Urinary bladder (tissue), 4 donors: ENCODE data around the gene HCST. TPM values are rescaled to one million over a fixed set of nuclear protein-coding genes. Genes with fewer than 3 reads are reported as not detected.
A peak's percentile ranks its signal among the peaks of the same experiment; 100 is the strongest.

Experiments
- DNase-seq: peaks from one replicate; pipeline ENCODE4 v3.0.0-alpha.2; 2015; ENCODE audit errors: extremely low spot score
- H3K27ac ChIP-seq: one replicate; pipeline ENCODE4 v1.5.1; 2013; ENCODE audit warnings: low read depth, mild to moderate bottlenecking, moderate library complexity
- H3K36me3 ChIP-seq: one replicate; pipeline ENCODE4 v1.6.1; 2013; ENCODE audit warnings: mild to moderate bottlenecking, moderate library complexity; ENCODE audit not compliant: insufficient read depth
- H3K4me1 ChIP-seq: one replicate; pipeline ENCODE4 v1.6.1; 2013; ENCODE audit warnings: mild to moderate bottlenecking, moderate library complexity; ENCODE audit not compliant: insufficient read depth
- H3K4me3 ChIP-seq: one replicate; pipeline ENCODE4 v1.5.1; 2013; ENCODE audit warnings: low read depth, low read length
- WGBS: extraction: QIAGEN DNeasy Blood & Tissue Kit; methylation state at CpG from one replicate; pipeline ENCODE4 v1.1.7; 2013; 5-methylcytosine and 5-hydroxymethylcytosine counted together
- polyA plus RNA-seq: library from polyadenylated mRNA; stranded (reverse); fragments of 200-250 nt; gene quantifications from one replicate; pipeline ENCODE4 v1.2.3, GENCODE V29; 2013
- total RNA-seq: library from RNA; depleted of rRNA; stranded (reverse); fragments of >200 nt; gene quantifications from one replicate; pipeline ENCODE4 v1.2.3, GENCODE V29; 2014
- donor health status: healthy with polysubstance abuse.
- donor health status: healthy.

The HCST gene
- total and polyA plus RNA-seq, 2 donors, result 6.7 to 17.3 TPM

GRCh38 chr19:35925501-35925900 is 23.2 kb downstream of the HCST start:
- no peak for DNase-seq
- Histone ChIP-seq H3K27ac (no peak overlapping the region), H3K36me3 (no peaks in the 10 kb centered on the region), H3K4me1 (no peaks in the 10 kb centered on the region), H3K4me3 (no peak overlapping the region)
- WGBS, result 89% methylated on average over 3 of the region's 3 CpGs

- H3K4me1 ChIP-seq, result no peaks in the 10 kb centered on the region
- WGBS, result 79% methylated on average over 5 of the region's 5 CpGs
- H3K36me3 ChIP-seq, result no peaks in the 10 kb centered on the region
These were observed 26.2 kb downstream of the HCST start for GRCh38 chr19:35928507-35928906.

GRCh38 chr19:35929876-35930275 is 27.5 kb downstream of the HCST start:
- 70% methylated on average over 2 of the region's 2 CpGs for WGBS
- H3K4me1 ChIP-seq, result no peaks in the 10 kb centered on the region
- no peak overlapping the region for H3K4me3 ChIP-seq
- no peaks in the 10 kb centered on the region for H3K36me3 ChIP-seq
- no peak for DNase-seq
- no peak overlapping the region for H3K27ac ChIP-seq

More at GRCh38 chr19:35928507-35928906, 26.2 kb downstream of the HCST start:
- DNase-seq, result no peak
- Histone ChIP-seq H3K4me3 (no peak overlapping the region), H3K27ac (no peak overlapping the region)

GRCh38 chr19:35931161-35931873 is 29.0 kb downstream of the HCST start:
- Histone ChIP-seq H3K36me3 (no peaks in the 10 kb centered on the region), H3K27ac (peak overlapping the region; percentile 33), H3K4me3 (no peak overlapping the region), H3K4me1 (no peaks in the 10 kb centered on the region)
- DNase-seq, result peak; percentile 96
- WGBS, result under 1% methylated on average over 47 of the region's 47 CpGs

GRCh38 chr19:35931874-35932202 is 29.5 kb downstream of the HCST start:
- Histone ChIP-seq H3K4me1 (no peaks in the 10 kb centered on the region), H3K4me3 (no peak overlapping the region), H3K36me3 (no peaks in the 10 kb centered on the region), H3K27ac (no peak overlapping the region)
- DNase-seq, result no peak
- WGBS, result 4% methylated on average over 9 of the region's 9 CpGs

DNA sequence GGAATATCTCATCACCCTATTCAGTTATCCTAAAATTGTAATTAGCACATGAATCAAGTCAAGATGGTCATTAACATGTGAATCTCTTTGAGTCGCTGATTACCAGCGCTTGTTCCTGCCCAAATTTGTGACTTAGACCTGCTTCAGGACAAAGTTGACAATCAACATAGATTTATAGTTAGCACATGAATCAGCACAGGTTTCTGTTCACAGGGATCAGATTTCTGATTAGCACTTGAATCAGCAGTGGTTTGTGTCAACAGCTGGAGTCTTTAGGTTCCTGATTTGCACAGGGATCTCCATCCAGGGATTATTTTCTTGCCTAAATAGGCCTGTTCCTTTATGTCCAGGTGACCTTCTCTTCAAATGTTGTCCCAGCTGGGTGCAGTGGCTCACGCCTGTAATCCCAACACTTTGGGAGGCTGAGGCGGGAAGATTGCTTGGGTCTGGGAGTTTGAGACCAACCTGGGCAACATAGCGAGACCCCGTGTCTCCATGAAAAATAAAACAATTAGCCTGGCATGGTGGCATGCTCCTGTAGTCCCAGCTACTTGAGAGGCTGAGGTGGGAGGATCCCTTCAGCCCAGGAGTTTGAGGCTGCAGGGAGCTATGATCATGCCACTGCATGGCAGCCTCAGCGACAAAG is 30.1 kb downstream of the HCST start:
- no peak overlapping the region for H3K4me3 ChIP-seq
- no peaks in the 10 kb centered on the region for H3K36me3 ChIP-seq
- WGBS, result 49% methylated on average over 7 of the region's 7 CpGs
- no peaks in the 10 kb centered on the region for H3K4me1 ChIP-seq
- H3K27ac ChIP-seq, result no peak overlapping the region
- DNase-seq, result no peak

DNA sequence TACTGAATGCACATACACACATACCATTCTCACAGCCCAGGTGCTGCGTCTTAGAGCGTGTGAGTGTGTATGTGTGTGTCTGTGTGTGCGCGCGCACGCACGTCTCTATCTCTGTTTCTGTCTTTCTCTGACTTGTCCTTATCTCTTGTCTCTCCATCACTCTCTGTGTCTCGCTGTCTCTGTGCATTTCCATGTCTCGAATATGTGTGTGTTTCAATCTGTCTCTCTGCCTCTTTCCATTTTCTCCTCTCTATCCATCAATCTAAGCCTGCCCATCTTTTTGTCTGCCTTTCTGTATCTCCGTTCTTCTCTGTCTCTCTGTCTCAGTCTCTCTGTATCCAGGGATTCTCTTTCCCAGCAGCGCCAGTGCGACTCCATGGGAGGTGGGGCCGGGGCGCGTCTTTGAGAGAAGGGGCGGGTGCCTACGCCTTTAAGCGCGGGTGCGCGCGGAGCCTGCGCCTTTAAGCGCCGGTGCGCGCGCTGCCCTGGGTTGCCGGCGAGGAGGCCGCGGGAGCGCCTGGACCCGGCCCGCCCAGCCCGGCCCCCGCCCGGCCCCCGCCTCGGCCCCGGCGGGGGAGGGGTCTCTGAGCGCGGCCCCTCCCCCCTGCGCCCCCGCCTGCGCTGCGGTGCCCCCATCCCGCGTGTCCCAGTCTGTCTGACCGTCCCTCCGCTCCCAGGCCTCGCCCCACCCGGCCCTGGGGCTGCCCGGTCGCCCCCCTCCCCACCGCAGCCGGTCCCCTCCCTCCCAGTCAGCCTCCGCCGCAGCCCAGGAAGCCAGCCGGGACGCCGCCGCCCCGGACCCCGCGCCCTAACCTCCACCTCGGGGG is 33.8 kb downstream of the HCST start, which contains the start of gene LRFN3:
Gene LRFN3 (plus strand): TSS at position 464 of the 827 bp plus-strand sequence. CDS start 3,052 bp downstream, outside the sequence.
- H3K4me1 ChIP-seq, result no peaks in the 10 kb centered on the region
- H3K27ac ChIP-seq, result peak within 1 kb of the TSS; percentile 77
- peak within 1 kb of the TSS; percentile 92 for H3K4me3 ChIP-seq
- DNase-seq, result peak; percentile 32
- H3K36me3 ChIP-seq, result peaks cover 2% of the 10 kb centered on the region
- 2% methylated on average over 67 of the region's 68 CpGs for WGBS

GRCh38 chr19:35936738-35937268 is 34.5 kb downstream of the HCST start:
- WGBS, result 23% methylated on average over 11 of the region's 11 CpGs
- H3K27ac ChIP-seq, result peak overlapping the region; percentile 77
- DNase-seq, result no peak
- H3K36me3 ChIP-seq, result peaks cover 2% of the 10 kb centered on the region
- H3K4me3 ChIP-seq, result peak overlapping the region; percentile 92
- H3K4me1 ChIP-seq, result no peaks in the 10 kb centered on the region

DNA sequence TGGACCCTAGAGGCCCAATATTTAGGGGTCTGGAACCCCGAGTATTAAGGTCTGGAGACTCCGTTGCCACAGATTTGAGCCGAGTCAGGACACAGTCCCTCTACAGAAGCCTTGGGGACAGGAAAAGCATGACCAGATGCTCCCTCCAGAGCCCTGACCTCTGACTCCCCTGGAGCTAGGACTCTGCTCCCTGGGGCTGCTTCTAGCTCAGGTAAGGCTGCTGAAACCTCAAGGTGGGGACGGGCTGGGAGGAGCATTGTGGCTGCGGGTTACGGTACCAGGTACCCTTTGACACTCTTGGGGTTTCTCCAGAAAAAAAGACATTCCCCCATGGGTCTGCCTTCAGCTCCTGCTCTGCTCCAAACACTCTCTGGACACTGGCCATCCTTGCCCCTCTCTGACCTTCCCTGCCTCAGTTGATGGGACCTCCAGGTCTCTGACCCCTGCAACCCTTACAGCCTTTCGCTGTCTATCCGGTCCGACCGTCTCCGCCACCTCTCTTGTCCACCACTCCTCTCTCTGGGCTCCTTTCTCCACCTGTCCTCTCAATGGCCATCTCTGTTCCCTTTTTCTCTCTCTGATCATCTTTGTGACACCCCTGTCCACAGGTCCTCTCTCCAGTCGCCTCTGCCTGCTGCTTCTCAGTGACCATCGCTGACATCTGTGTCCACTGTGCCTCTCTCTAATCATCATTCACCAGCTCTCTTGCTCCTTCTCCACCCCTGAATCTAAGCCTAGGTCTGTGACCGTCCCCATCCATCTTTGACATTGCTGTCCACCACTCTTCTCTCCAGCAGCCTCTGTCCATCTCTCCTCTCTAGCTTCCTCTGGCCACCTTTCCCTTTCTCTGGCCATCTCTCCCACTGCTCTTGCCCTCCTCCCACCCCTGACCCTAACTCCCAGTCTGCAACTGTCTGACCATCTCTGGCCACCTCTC is 35.3 kb downstream of the HCST start:
- peak overlapping the region; percentile 92 for H3K4me3 ChIP-seq
- H3K36me3 ChIP-seq, result peaks cover 2% of the 10 kb centered on the region
- DNase-seq, result no peak
- 52% methylated on average over 14 of the region's 14 CpGs for WGBS
- no peaks in the 10 kb centered on the region for H3K4me1 ChIP-seq
- H3K27ac ChIP-seq, result no peak overlapping the region

GRCh38 chr19:35938282-35939224 is 36.2 kb downstream of the HCST start:
- DNase-seq, result no peak
- H3K36me3 ChIP-seq, result peaks cover 2% of the 10 kb centered on the region
- H3K27ac ChIP-seq, result no peak overlapping the region
- H3K4me1 ChIP-seq, result no peaks in the 10 kb centered on the region
- no peak overlapping the region for H3K4me3 ChIP-seq
- 83% methylated on average over 13 of the region's 13 CpGs for WGBS

DNA sequence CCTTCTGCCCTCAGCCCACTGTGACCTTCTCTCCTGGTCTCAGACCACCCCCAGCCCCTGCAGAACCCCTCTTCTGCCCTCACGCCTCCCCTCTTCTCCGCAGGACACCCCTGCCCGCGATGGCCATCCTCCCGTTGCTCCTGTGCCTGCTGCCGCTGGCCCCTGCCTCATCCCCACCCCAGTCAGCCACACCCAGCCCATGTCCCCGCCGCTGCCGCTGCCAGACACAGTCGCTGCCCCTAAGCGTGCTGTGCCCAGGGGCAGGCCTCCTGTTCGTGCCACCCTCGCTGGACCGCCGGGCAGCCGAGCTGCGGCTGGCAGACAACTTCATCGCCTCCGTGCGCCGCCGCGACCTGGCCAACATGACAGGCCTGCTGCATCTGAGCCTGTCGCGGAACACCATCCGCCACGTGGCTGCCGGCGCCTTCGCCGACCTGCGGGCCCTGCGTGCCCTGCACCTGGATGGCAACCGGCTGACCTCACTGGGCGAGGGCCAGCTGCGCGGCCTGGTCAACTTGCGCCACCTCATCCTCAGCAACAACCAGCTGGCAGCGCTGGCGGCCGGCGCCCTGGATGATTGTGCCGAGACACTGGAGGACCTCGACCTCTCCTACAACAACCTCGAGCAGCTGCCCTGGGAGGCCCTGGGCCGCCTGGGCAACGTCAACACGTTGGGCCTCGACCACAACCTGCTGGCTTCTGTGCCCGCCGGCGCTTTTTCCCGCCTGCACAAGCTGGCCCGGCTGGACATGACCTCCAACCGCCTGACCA is 37.2 kb downstream of the HCST start:
- H3K27ac ChIP-seq, result no peak overlapping the region
- H3K4me1 ChIP-seq, result no peaks in the 10 kb centered on the region
- DNase-seq, result no peak
- H3K36me3 ChIP-seq, result peaks cover 2% of the 10 kb centered on the region
- no peak overlapping the region for H3K4me3 ChIP-seq
- WGBS, result 93% methylated on average over 55 of the region's 55 CpGs
